WI38 (cell line): ENCODE data around the gene RCSD1.

Experiments
- H3K4me3 ChIP-seq: 2 replicates; pipeline ENCODE4 v1.5.1; 2011; ENCODE audit warnings: low read depth, mild to moderate bottlenecking, control low read depth, low read length
- TF ChIP-seq, protein P1 (sequence below): IDR thresholded peaks from 2 replicates; pipeline ENCODE4 v1.5.1; 2012; ENCODE audit warnings: low read depth, mild to moderate bottlenecking, control low read depth, low read length

The RCSD1 gene

DNA sequence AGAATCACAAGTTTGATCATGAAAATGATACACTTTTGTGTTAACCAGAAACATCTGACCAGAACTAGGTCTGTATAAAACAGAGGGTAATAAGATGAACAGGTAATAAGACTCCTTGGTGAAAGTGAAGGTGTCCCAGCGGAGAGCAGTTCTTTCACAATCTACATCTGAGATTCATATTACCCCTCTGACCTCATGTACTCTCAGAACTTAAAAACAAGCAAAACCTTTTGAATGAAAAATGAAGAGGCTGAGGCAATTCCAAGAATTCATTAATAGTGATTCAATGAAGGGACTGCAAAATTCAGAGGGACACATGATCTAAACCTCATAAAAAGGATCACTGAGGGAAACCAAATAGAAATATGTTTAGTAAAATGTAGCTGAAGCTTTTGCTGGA, 80.8 kb downstream of the RCSD1 start:
- TF ChIP-seq, protein P1, sequence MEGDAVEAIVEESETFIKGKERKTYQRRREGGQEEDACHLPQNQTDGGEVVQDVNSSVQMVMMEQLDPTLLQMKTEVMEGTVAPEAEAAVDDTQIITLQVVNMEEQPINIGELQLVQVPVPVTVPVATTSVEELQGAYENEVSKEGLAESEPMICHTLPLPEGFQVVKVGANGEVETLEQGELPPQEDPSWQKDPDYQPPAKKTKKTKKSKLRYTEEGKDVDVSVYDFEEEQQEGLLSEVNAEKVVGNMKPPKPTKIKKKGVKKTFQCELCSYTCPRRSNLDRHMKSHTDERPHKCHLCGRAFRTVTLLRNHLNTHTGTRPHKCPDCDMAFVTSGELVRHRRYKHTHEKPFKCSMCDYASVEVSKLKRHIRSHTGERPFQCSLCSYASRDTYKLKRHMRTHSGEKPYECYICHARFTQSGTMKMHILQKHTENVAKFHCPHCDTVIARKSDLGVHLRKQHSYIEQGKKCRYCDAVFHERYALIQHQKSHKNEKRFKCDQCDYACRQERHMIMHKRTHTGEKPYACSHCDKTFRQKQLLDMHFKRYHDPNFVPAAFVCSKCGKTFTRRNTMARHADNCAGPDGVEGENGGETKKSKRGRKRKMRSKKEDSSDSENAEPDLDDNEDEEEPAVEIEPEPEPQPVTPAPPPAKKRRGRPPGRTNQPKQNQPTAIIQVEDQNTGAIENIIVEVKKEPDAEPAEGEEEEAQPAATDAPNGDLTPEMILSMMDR: no peak

DNA sequence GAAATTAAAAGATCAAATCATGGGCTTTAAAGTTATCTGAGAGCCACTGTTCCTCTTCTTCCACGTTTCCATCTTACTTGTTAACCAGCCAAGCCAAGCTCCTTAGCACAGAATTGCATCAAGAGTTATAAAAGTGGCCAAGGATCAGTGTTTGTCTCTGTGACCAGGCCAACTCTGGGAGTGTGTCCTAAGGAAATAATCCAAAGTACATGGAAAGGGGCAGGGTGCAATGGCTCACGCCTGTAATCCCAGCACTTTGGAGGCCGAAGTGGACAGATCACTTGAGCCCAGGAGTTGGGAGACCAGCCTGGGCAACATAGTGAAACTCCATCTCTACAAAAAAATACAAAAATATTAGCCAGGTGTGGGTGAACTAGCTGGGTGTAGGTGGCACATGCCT, 81.8 kb downstream of the RCSD1 start:
- no peak overlapping the region for H3K4me3 ChIP-seq
- TF ChIP-seq, protein P1: no peak

More for the DNA sequence above, 80.8 kb downstream of the RCSD1 start:
- H3K4me3 ChIP-seq: no peak overlapping the region

DNA sequence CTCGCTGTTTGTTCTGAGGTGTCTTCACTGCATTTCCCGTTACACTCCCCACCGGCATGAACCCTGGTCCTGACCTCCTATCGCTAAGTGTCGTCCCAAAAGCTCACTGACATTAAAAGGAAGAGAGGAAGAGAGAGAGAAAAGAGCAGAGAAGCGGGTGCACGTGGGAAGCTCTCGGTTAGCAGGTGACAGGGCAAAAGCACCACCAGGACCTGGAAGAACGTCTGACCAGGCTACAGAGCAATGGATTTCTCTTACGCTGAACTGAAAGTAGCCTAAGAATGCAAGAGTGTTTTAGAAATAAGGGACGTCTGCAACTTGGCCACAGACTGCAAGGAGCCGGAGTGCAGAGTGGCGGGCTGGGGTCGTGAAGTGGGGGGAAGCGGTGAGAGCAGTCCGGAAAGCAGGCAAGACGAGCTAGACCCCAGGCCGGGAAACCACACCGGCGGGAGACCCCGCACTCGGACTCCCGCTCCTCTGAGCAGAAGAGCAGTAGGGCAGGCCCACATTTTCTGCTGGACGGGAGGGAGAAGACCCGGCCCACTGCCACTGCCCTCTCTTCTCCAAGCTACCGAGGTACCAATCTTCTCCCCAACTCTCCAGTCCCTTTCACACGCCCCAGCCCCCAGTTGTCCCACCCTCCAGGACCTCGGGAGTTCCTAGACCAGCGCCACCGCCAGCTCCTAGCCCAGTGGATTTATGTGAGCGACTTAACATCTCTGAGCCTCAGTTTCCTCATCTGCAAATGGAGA, 83.5 kb downstream of the RCSD1 start:
- H3K4me3 ChIP-seq: peak overlapping the region; percentile 82
- TF ChIP-seq, protein P1: no peak

DNA sequence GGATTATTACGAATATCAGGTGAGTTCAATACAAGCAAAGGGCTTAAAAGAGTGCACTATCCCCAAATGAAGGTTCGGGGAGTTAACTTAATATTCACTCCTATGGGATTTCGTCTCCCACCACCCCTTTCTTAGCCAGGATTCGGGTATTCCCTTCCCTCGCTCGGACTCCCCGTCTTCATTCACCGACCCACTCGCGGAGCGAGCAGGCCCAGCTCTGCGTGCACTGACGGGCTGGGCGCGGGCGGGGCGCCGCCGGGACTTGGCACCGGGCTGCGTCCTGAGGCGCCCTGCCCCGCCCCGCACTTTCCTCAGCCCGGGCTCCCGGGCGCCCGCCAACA, 84.0 kb downstream of the RCSD1 start:
- H3K4me3 ChIP-seq: peak overlapping the region; percentile 82
- TF ChIP-seq, protein P1: no peak

DNA sequence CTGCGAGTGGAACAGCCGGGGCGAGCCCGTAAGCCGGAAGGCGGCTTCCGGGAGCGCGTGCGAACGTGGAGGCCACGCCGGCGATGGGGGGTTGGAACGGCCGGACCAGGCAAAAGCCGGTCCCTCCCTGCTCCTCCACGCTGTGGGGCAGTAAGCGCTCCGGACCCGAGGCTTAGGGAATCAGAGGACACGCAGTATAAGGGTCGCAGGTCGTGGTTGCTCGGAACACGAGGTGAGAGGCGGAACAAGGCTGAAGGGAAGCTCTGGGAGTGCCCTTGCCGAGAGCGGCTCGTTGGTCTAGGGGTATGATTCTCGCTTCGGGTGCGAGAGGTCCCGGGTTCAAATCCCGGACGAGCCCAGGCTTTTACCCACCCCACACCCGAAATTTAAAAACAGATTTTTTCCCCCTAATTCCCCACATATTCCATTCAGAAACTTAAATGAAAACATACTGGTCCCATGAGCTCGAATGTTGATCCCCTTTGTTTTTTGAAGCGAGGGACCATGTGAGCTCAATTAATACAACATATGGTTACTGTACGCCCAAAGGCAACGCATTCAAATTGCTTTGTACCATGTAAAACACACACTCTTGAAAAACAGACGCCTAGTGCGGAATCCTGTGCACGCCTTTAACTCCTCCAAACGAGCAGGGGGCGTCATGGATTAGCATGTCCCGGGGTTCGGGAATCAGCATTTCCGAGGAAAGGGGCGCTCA, 84.6 kb downstream of the RCSD1 start:
- H3K4me3 ChIP-seq: peak overlapping the region; percentile 82
- TF ChIP-seq, protein P1: no peak

DNA sequence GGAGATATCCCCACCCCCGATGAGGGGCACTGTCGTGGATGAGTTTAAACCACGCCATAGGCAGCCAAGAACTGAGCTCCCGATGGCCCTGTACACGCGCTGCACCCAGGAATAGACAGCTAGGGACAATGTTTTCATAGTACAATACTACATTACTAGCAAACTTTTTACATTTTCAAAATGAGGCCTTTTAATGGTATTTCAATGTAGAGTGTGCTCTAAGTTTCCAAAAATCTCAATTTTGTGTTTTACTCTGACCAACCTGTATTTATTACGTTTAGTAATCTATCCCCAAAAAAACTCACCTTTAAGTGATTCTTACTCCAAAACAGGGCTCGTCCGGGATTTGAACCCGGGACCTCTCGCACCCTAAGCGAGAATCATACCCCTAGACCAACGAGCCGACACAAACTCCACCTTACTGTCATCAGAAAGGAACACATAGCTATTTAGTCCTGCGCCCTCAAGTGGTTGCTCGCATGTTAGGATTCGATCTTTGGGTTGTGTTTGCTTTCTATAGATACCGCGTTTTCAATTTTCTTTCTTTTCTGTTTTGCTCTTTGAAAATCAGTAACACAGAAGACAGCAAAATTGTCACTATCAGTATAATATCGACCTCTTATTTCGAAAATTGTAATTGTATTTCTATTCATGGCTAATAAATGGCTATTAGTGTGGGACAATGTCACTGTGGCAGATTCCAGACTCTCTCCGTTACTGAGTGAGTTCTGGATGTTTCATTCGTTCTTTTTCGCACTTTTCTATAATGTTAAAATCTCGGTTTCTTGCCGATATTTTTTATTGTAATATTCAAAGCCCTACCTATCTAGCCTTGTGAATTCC, 85.3 kb downstream of the RCSD1 start:
- TF ChIP-seq, protein P1: peak; percentile 84
- peak overlapping the region; percentile 82 for H3K4me3 ChIP-seq

DNA sequence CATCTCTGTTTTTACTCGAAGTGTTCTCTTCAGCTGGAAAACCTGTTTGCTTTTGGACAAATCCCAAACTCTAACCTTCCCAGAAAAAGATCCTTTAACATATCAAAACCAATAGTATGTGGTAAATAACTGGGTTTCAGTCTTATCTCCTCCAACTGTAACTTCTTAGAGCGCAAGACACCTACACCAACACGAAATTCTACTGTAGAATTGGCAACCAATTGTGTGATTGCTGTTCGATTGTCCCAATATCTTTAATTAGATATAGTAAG, 85.9 kb downstream of the RCSD1 start:
- H3K4me3 ChIP-seq: peak overlapping the region; percentile 82
- TF ChIP-seq, protein P1: no peak
